Epithelial cell of esophagus (primary cell): ENCODE data around the gene TIAM2.

ENCODE experiments used
- DNase-seq: peaks from one replicate; pipeline ENCODE4 v3.0.0; 2010; ENCODE audit warnings: low read depth
- H3K4me3 ChIP-seq: 2 replicates; pipeline ENCODE4 v1.5.1; 2011; ENCODE audit warnings: mild to moderate bottlenecking, low read length, control low read depth
- TF ChIP-seq, protein P1 (sequence below): IDR thresholded peaks from 2 replicates; pipeline ENCODE4 v1.5.1; 2011; ENCODE audit warnings: low read depth, mild to moderate bottlenecking, low read length, control low read depth, inconsistent platforms; ENCODE audit not compliant: insufficient read depth; ENCODE audit errors: missing control alignments

TIAM2 gene

DNA sequence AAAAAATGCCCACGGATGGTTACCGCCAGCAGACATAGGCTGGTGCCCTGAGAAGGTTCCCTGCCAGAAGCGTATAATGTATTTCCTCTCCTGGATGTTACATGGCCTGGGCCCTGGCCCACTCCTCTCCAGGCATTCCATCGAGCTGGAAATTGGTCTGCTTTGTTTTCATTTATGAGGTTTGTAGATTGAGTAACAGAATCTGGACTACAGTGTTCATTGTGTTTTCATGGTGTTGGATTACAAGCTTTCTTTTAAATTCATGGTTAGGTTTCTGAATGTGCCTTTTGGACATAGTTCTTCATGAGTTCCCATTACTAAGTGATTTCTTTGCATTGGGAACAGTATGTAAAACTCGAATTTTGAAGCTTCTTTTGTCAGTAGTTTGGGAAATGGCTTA is 6.4 kb downstream of the TIAM2 start:
- TF ChIP-seq, protein P1, sequence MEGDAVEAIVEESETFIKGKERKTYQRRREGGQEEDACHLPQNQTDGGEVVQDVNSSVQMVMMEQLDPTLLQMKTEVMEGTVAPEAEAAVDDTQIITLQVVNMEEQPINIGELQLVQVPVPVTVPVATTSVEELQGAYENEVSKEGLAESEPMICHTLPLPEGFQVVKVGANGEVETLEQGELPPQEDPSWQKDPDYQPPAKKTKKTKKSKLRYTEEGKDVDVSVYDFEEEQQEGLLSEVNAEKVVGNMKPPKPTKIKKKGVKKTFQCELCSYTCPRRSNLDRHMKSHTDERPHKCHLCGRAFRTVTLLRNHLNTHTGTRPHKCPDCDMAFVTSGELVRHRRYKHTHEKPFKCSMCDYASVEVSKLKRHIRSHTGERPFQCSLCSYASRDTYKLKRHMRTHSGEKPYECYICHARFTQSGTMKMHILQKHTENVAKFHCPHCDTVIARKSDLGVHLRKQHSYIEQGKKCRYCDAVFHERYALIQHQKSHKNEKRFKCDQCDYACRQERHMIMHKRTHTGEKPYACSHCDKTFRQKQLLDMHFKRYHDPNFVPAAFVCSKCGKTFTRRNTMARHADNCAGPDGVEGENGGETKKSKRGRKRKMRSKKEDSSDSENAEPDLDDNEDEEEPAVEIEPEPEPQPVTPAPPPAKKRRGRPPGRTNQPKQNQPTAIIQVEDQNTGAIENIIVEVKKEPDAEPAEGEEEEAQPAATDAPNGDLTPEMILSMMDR, result no peak
- no peak for DNase-seq

DNA sequence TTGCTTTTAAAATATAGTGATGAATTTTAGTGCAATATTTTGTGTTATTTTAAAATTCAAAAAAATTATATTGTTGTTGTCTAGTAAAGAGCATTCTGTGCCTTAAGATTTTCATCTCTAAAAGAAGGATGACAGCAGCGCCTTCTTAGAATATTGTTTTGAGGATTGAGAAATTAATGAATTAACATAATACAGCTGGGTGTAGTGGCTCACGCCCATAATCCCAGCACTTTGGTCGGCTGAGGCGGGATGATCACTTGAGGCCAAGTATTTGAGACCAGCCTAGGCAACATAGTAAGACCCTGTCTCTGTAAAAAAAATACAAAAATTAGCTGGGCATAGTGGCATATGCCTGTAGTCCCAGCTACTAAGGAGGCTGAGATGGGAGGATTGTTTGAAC is 6.8 kb downstream of the TIAM2 start:
- DNase-seq, result no peak
- TF ChIP-seq, protein P1, result no peak
- H3K4me3 ChIP-seq, result no peak overlapping the region

More for the DNA sequence above, 6.4 kb downstream of the TIAM2 start:
- no peak overlapping the region for H3K4me3 ChIP-seq

DNA sequence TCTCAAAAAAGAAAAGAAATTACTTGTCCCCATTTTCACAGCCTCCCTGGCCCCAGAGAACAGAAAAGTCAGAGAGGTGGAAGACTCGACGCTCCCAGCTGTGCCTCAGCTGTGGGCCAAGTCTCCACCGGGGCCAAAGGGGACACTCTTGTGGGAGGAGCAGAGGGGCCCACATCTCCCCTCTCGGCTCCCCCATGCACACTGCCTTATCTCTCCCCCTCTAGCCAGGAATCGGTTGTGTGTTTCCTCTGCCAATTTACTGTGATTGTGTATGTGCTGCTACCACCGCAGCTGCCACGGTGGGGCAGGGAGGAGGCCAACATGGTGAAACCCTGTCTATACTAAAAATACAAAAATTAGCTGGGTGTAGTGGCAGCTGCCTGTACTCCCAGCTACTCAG is 8.4 kb downstream of the TIAM2 start:
- TF ChIP-seq, protein P1, result no peak
- no peak overlapping the region for H3K4me3 ChIP-seq
- DNase-seq, result no peak

DNA sequence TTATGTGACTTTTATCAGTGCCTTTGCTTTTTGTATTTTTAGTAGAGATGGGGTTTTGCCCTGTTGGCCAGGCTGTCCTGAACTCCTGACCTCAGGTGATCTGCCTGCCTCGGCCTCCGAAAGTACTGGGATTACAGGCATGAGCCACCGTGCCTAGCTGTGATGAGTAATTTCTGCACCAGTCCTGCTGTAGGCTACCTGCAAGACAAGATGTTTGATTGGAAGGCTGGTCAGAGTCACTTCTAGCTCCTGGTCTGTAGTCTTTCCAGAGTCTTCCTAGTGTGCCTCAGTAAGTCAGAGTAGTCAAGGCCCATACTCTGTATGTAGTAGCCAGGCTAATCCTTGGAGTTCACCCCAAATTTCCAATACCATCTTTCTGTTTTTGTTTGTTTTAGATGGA is 8.9 kb downstream of the TIAM2 start:
- TF ChIP-seq, protein P1, result no peak
- peak; percentile 54 for DNase-seq
- H3K4me3 ChIP-seq, result no peak overlapping the region

DNA sequence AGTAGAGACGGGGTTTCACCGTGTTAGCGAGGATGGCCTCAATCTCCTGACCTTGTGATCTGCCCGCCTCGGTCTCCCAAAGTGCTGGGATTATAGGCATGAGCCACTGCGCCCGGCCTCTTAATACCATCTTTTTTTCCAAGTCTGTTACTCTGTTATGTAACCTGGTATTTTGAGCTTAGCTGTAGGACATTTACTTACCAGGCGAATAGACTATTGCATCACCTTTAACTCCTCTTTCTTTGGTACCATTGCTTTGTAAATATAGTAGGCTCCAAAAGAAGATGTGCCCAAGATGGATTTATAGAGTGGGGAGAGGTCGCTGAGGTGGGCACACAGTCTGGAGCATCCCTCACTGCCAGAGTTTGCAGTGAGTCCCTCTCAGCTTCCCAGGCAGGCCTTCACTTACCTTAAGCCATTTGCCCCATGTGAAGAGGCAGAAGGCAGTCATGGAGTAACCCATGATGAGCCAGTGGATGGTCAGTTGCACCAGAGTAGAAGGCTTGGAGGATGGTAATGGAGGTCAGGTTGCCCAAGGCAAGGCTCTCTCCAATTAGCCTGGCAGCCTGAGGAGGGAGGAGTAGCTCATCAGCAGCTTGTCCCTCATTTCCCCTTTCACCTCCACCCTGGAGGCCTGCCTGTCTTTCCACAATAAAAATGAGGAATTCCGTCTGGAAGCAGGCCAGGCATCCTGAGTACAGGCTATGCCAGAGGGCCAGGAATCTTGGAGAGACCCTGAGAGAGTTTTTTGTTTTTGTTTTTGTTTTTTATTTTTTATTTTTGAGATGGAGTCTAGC is 9.7 kb downstream of the TIAM2 start:
- no peak overlapping the region for H3K4me3 ChIP-seq
- DNase-seq, result no peak
- TF ChIP-seq, protein P1, result no peak

DNA sequence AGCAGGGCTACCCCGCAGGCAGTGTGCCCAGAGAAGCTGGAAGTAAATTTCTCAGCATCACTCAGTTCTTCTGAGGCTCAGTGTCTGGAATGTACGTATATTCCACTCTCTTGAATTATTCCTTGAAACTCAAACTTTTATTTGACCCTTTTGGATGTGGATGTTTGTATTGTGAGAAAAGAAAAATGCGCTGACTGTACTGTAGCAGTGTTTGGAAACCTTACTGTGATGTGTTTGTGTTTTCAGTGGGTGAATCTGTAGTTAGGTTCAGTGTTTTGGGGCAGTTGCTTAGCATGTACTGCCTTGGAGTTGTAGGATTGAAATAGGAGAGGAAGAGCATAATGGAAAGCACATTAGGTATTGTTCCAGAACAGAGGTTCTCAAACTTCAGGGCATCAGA is 13.5 kb downstream of the TIAM2 start:
- TF ChIP-seq, protein P1, result no peak
- no peak for DNase-seq
- no peak overlapping the region for H3K4me3 ChIP-seq

DNA sequence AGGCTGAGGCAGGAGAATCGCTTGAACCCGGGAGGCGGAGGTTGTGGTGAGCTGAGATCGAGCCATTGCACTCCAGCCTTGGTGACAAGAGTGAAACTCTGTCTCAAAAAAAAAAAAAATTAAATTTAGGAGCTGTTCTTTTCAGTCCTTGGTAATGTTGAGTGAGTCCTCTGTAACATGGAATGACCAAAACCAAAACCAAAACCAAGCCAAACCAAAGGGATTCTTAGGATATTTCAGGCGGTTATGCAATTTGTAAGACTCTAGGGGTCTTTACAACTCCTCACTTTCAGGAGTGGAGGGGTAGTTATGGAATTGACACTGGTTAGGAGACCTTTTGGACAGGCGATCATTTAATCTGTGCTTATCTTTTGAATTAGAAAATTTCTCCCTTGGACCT is 15.8 kb downstream of the TIAM2 start:
- TF ChIP-seq, protein P1, result no peak
- no peak overlapping the region for H3K4me3 ChIP-seq
- DNase-seq, result no peak
